Thyroid gland (tissue), 4 donors: ENCODE measurements around the gene TUBA3E. TPM values are rescaled to one million over a fixed set of nuclear protein-coding genes. Genes with fewer than 3 reads are reported as not detected.
"Not testable (repeated sequence)": the region's sequence is repeated elsewhere in the genome, so short reads cannot be mapped to it uniquely, and the experiment has no call there.

Experiments
- DNase-seq, 2 donors: peaks; one replicate each; pipeline ENCODE4 v3.0.0-alpha.2; 2019
- H3K27ac ChIP-seq, 3 donors: fragments of 200-600 bp; sonication (generic); 1 replicate in 2 of 3; 2 replicates in 1 of 3; pipeline ENCODE4 v1.5.1; 2016 to 2019; ENCODE audit warnings: mild to moderate bottlenecking in 1 of 3, moderate library complexity in 1 of 3
- H3K27me3 ChIP-seq: fragments of 200-600 bp; sonication (generic); one replicate; pipeline ENCODE4 v1.5.1; 2019
- H3K36me3 ChIP-seq, 2 donors: fragments of 200-600 bp; sonication (generic); one replicate each; pipeline ENCODE4 v1.5.1; 2016 to 2019
- H3K4me1 ChIP-seq, 2 donors: fragments of 200-600 bp; sonication (generic); one replicate each; pipeline ENCODE4 v1.5.1; 2017 to 2019
- H3K4me3 ChIP-seq, 3 donors: fragments of 200-600 bp; sonication (generic); replicated peaks in 1 of 3; 1 replicate in 2 of 3; 2 replicates in 1 of 3; pipeline ENCODE4 v1.5.1; 2016; ENCODE audit warnings: mild to moderate bottlenecking in 1 of 3
- H3K9me3 ChIP-seq: fragments of 200-600 bp; sonication (generic); one replicate; pipeline ENCODE4 v1.5.1; 2017
- POLR2A ChIP-seq, 2 donors: fragments of 450-650 bp; IDR thresholded peaks; one replicate each; pipeline ENCODE4 v1.6.1; 2017; ENCODE audit warnings: antibody characterized with exemption in 2 of 2, mild to moderate bottlenecking in 2 of 2, moderate library complexity in 1 of 2
- WGBS, 2 donors: methylation state at CpG; one replicate each; pipeline ENCODE4 v1.1.5; 2017; 5-methylcytosine and 5-hydroxymethylcytosine counted together
- intact Hi-C: fragments of 100-400 bp; cut with DNase I; formaldehyde crosslinking; loops from one replicate; pipeline ENCODE4 v1.15.1; 2023
- total RNA-seq, 4 donors: library from RNA; depleted of rRNA; stranded (reverse); fragments of >200 nt; gene quantifications; one replicate each; pipeline ENCODE4 v1.2.3, GENCODE V29; 2016
- TF ChIP-seq, protein P1 (sequence below), 6 experiments: fragments of 200-600 bp in 3 of 6; fragments of 450-650 bp in 3 of 6; sonication (generic) in 3 of 6; IDR thresholded peaks; one replicate each; pipeline ENCODE4 v1.5.1; 2016 to 2019; ENCODE audit warnings: antibody characterized with exemption in 6 of 6, mild to moderate bottlenecking in 2 of 6, inconsistent platforms in 1 of 6, moderate library complexity in 1 of 6

The TUBA3E gene
- total RNA-seq, 4 donors from 2014 or later, result 0.27 TPM; not detected in 3

GRCh38 chr2:130187268-130187667, 11.0 kb downstream of the TUBA3E start:
- Histone ChIP-seq H3K27me3 (no peaks in the 10 kb centered on the region), H3K4me3 (no peak overlapping the region), H3K4me1 (peaks cover 12 to 20% of the 10 kb centered on the region in 2 donors), H3K36me3 (no peaks in the 10 kb centered on the region), H3K9me3 (no peaks in the 10 kb centered on the region), H3K27ac (no peak overlapping the region)
- TF ChIP-seq, protein P1, sequence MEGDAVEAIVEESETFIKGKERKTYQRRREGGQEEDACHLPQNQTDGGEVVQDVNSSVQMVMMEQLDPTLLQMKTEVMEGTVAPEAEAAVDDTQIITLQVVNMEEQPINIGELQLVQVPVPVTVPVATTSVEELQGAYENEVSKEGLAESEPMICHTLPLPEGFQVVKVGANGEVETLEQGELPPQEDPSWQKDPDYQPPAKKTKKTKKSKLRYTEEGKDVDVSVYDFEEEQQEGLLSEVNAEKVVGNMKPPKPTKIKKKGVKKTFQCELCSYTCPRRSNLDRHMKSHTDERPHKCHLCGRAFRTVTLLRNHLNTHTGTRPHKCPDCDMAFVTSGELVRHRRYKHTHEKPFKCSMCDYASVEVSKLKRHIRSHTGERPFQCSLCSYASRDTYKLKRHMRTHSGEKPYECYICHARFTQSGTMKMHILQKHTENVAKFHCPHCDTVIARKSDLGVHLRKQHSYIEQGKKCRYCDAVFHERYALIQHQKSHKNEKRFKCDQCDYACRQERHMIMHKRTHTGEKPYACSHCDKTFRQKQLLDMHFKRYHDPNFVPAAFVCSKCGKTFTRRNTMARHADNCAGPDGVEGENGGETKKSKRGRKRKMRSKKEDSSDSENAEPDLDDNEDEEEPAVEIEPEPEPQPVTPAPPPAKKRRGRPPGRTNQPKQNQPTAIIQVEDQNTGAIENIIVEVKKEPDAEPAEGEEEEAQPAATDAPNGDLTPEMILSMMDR (IDR thresholded peaks at IDR 0.05), result no peak
- no peak for DNase-seq
- intact Hi-C loops, result no loop called here
- 82 to 90% methylated on average over 4 to 5 of the region's 8 CpGs for WGBS, 2 donors

DNA sequence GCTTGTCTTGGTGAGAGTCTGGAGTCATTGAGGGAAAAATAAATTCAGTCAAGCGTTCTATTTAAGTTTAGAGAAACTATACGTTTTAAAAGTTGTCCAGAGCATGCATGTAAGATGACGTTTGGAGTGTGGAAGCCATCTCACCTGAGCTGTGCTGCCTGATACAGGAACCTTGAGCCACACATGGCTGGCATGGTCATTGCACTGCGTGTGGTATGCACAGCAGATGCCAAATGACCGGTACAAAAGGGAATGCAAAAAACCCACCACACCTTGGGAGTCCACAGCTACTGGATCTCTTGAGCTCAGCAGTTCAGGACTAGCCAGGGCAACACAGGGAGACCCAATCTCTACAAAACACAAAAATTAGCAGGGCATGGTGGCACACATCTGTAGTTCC, 11.8 kb downstream of the TUBA3E start:
- 85 to 88% methylated on average over 5 of the region's 5 CpGs for WGBS, 2 donors
- Histone ChIP-seq H3K36me3 (no peaks in the 10 kb centered on the region), H3K4me3 (no peak overlapping the region), H3K27me3 (no peaks in the 10 kb centered on the region), H3K9me3 (no peaks in the 10 kb centered on the region), H3K27ac (no peak overlapping the region), H3K4me1 (peaks cover 12 to 20% of the 10 kb centered on the region in 2 donors)
- no peak for DNase-seq
- intact Hi-C loops, result no loop called here
- TF ChIP-seq, protein P1 (IDR thresholded peaks at IDR 0.05), result no peak
- TF ChIP-seq POLR2A (IDR thresholded peaks at IDR 0.05), result no peak

- intact Hi-C loops, result no loop called here
- TF ChIP-seq POLR2A (IDR thresholded peaks at IDR 0.05), result no peak
- TF ChIP-seq, protein P1 (IDR thresholded peaks at IDR 0.05), result no peak
- Histone ChIP-seq H3K27me3 (no peaks in the 10 kb centered on the region), H3K4me1 (peaks cover 12 to 21% of the 10 kb centered on the region in 2 donors), H3K9me3 (no peaks in the 10 kb centered on the region), H3K4me3 (no peak overlapping the region), H3K36me3 (no peaks in the 10 kb centered on the region), H3K27ac (no peak overlapping the region)
- peak; percentile 17 to 35 for DNase-seq
- 73 to 84% methylated on average over 4 of the region's 4 CpGs for WGBS, 2 donors
Observed at GRCh38 chr2:130185896-130186295, 12.3 kb downstream of the TUBA3E start.

- Histone ChIP-seq H3K9me3 (no peaks in the 10 kb centered on the region), H3K36me3 (no peaks in the 10 kb centered on the region), H3K4me3 (no peak overlapping the region), H3K27me3 (no peaks in the 10 kb centered on the region), H3K4me1 (peaks cover 16 to 26% of the 10 kb centered on the region in 2 donors), H3K27ac (no peak overlapping the region)
- WGBS, 2 donors, result 77 to 86% methylated on average over 9 to 10 of the region's 10 CpGs
- no peak for TF ChIP-seq POLR2A (IDR thresholded peaks at IDR 0.05)
- TF ChIP-seq, protein P1 (IDR thresholded peaks at IDR 0.05), result no peak
- intact Hi-C loops, result no loop called here
- DNase-seq, result no peak
Observed at GRCh38 chr2:130185436-130185835, 12.8 kb downstream of the TUBA3E start.

- peak in 1 of 2 donors; percentile 17 for TF ChIP-seq POLR2A (IDR thresholded peaks at IDR 0.05)
- TF ChIP-seq, protein P1 (IDR thresholded peaks at IDR 0.05), result no peak
- Histone ChIP-seq H3K9me3 (no peaks in the 10 kb centered on the region), H3K4me1 (peaks cover 20 to 29% of the 10 kb centered on the region in 2 donors), H3K36me3 (no peaks in the 10 kb centered on the region), H3K4me3 (peak overlapping the region in 1 of 3 donors; percentile 89), H3K27ac (peak overlapping the region; percentile 72 to 95 (median 74)), H3K27me3 (no peaks in the 10 kb centered on the region)
- intact Hi-C loops, result no loop called here
- 23 to 44% methylated on average over 18 to 19 of the region's 26 CpGs for WGBS, 2 donors
- DNase-seq, result peak; percentile 76 to 85
Observed at GRCh38 chr2:130183512-130184373, 14.5 kb downstream of the TUBA3E start.

DNA sequence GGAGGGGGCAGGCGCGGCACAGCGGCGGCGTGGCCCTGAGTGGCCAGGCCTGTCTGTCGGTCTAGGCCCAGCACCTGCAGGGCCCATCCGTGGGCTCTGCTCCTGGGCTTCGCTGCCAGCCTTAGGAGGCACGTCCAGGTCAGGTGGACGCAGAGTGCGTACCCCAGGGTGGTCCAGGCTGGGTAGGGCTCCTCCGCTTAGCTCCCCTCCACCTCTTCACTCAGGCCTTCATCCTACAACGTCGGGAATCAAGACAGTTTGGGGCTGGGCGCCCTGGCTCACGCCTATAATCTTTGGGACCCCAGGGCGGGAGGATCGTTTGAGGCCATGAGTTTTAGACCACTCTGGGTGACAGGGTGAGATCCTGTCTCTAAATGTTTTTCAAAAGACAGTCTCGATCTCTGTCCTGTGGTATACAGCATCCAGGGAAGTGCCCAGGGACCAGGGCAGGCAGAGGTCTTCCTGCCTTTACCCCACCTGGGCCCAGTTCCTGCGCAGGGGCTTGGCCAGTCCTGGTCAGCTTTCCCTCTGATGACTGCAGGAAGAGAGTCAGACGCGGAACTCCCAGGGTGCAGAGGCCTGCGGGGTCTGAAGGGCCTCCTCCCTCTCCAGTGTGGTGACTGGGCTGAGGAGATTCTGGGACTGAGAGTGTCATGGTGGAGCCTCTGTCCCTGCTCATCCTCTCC, 15.3 kb downstream of the TUBA3E start:
- peaks cover 20 to 29% of the 10 kb centered on the region in 2 donors for H3K4me1 ChIP-seq
- intact Hi-C loops, H3K9me3 ChIP-seq, H3K36me3 ChIP-seq, H3K27me3 ChIP-seq: not testable (repeated sequence)
- H3K27ac ChIP-seq, result peak overlapping the region; percentile 72 to 95 (median 74)
- peak overlapping the region in 1 of 3 donors; percentile 89 for H3K4me3 ChIP-seq
- peak in 1 of 2 donors; percentile 27 for DNase-seq
- 27 to 29% methylated on average over 10 to 15 of the region's 23 CpGs for WGBS, 2 donors
